Astrocyte of the cerebellum (primary cell): ENCODE data around the gene TENM4.

Experiments used
- DNase-seq: peaks from one replicate; pipeline ENCODE4 v3.0.0-alpha.2; 2011; ENCODE audit warnings: low read depth
- H3K4me3 ChIP-seq: 2 replicates; pipeline ENCODE4 v1.5.1; 2011; ENCODE audit warnings: mild to moderate bottlenecking, low read depth, low read length, moderate library complexity
- in situ Hi-C: cut with HindIII; loops from 2 replicates; pipeline ENCODE4 v1.10.0; 2017; ENCODE audit warnings: low sequenced_read_pairs
- TF ChIP-seq, protein P1 (sequence below): IDR thresholded peaks from 2 replicates; pipeline ENCODE4 v1.5.1; 2012; ENCODE audit warnings: low read length, low read depth, moderate library complexity, mild to moderate bottlenecking; ENCODE audit errors: missing control alignments

Gene TENM4

DNA sequence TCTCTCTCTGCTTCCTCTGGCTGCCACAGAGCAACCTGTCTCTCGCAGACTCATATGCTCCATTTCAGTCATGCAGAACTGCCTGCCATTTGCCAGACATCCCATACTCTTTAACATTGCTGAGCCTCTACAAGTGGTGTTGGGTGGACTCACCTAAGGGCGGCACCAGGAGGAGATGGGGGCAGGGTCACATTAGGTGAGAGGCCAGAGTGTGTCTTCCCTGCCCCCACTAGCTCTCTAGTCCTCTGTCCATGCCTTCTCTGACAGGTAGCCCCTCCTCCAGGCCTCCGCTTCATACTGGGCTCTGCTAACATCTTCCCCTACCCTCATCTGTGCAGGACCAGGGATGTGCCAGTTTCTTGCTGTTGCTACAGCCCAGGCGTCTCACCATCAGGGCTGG lies 366.3 kb downstream of the TENM4 start:
- TF ChIP-seq, protein P1, sequence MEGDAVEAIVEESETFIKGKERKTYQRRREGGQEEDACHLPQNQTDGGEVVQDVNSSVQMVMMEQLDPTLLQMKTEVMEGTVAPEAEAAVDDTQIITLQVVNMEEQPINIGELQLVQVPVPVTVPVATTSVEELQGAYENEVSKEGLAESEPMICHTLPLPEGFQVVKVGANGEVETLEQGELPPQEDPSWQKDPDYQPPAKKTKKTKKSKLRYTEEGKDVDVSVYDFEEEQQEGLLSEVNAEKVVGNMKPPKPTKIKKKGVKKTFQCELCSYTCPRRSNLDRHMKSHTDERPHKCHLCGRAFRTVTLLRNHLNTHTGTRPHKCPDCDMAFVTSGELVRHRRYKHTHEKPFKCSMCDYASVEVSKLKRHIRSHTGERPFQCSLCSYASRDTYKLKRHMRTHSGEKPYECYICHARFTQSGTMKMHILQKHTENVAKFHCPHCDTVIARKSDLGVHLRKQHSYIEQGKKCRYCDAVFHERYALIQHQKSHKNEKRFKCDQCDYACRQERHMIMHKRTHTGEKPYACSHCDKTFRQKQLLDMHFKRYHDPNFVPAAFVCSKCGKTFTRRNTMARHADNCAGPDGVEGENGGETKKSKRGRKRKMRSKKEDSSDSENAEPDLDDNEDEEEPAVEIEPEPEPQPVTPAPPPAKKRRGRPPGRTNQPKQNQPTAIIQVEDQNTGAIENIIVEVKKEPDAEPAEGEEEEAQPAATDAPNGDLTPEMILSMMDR: no peak
- H3K4me3 ChIP-seq: no peak overlapping the region
- in situ Hi-C loops: no loop called here
- DNase-seq: no peak

DNA sequence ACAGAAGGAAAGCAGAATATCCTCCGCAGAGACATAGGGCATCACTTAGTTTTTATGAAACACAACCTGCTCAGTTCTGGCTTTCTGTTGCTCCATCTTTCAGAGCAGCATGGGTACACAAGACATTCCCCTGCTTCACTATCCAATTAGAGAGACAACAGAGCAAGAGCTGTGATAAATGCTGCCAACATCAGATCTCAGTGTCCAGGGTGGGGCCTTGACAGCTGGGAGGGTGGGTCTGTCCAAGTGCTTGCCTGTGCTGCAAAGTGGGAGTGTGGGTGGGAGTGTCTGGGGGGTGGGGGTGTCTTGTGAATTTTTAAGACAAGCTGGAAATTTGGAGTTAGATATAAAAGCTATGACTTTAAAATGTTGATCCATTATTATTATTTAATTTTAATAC lies 369.6 kb downstream of the TENM4 start:
- no peak for DNase-seq
- H3K4me3 ChIP-seq: no peak overlapping the region
- in situ Hi-C loops: no loop called here
- TF ChIP-seq, protein P1: no peak

DNA sequence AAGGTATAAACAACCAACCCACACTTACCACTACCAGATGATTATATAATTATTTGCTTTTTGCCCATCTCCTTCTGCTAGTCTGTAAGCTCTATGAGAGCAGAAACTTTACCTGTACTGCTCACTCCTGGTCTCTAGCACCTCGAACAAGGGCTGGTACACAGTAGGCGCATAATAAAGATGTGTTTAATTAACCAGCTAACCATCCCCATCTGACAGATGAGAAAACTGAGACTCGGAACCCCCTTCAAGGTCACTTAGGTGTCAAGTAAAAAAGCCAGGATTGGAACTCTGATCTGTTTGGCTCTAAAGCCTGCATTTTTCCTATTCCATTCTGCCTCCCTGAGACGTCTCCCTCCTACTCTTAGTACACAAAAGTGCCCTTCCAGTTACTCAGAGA lies 370.3 kb downstream of the TENM4 start:
- TF ChIP-seq, protein P1: no peak
- DNase-seq: no peak
- H3K4me3 ChIP-seq: no peak overlapping the region
- in situ Hi-C loops: no loop called here

DNA sequence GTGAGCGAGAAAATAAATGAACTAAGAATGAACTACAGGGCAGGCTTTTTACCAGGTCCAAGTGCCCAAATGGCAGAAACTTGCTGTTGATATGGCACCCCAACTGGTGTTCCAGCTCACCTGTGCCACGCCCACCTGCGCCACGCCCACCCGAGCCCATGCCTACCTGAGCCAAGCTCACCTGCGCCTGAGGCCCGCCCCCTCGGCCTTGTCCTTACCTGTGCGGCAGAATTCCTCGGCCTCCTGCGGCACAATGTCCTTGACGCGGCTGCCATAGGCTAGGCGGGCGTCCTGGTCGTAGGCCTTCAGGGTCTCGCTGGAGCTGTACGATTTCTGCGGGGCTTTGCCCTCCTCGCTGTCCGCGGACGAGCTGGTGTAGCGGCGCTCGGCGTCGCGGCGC lies 371.3 kb downstream of the TENM4 start:
- in situ Hi-C loops: no loop called here
- no peak overlapping the region for H3K4me3 ChIP-seq
- no peak for DNase-seq
- TF ChIP-seq, protein P1: no peak

DNA sequence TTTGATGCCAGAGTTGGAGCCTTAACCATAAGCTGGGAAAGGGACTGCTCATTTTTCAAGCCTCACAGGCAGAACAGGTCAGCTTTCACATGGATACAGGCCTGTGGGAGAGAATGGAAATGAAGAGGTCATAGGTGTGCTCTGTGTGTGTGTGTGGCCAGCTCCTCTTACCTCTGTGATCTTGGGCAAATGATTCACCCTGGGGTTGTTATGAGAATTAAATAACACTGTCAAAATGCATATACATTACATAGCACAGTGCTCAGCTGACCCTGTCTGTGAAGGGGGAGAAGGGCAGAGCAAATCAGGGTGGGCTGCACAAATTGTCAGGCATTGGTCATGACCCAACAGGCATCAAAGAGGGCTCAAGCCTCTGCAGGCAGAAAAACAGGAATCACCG lies 372.5 kb downstream of the TENM4 start:
- TF ChIP-seq, protein P1: no peak
- in situ Hi-C loops: no loop called here
- no peak overlapping the region for H3K4me3 ChIP-seq
- no peak for DNase-seq

DNA sequence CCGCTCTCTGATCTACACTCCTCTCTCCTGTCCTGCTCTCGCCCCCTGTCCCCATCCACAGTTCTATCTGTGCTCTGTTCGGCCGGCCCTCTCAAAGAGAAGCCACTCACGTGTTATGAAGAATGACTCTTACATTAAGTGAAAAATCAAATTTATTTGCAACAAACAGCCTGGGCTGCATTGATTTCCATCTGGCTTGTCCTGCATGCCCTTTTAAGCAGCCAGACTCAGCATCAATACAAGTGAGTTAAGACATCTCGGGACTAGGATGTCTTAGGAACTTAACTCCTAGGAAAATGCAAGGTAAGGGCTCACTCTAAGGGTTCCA lies 373.5 kb downstream of the TENM4 start:
- TF ChIP-seq, protein P1: no peak
- in situ Hi-C loops: no loop called here
- no peak overlapping the region for H3K4me3 ChIP-seq
- no peak for DNase-seq
